ENCODE results near the gene ARL15.

ARL15 gene

DNA sequence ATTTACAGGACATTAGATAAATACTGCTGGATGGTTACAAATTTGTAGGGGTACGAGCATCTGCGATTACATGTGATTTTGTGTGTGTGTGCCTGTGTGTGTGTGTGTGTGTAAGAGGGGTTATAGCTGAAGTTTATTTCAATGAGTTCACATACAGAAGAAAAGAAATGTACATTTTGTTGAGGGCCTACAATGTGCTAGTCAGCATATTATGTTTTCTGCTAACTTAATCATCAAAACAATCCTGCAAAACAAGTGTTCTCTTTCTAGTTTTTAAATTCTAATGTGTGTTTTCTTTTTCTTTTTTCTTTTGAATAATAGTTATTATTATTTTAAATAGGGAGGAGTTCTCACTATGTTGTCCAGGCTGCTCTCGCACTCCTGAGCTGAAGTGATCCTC is 305.7 kb downstream of the ARL15 start:
- no peak for TF ChIP-seq TEAD4 (IDR thresholded peaks at IDR 0.05)
- no peak for TF ChIP-seq YY1 (IDR thresholded peaks at IDR 0.05; ENCODE audit: low read depth)
- no peak for TF ChIP-seq RAD21 (IDR thresholded peaks at IDR 0.05; ENCODE audit: low read depth)

DNA sequence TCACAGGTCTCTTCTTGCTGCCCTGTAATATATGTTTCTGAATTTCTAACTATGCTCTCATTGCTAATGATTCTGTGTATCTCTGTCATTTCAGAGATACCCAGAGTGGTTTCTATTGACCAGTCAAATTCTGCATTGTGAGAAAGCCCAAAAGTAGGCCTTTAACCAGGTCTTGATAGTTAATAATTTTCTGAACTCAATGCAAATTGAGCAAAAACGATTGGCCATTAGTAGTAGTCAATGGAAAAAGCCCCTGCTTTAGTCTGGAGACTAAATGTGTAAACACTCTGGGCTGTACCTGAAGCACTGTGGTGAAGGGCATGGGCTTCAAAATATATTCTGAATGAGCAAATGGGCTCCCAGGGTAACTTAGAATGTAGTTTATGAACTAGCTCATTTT is 307.6 kb downstream of the ARL15 start:
- TF ChIP-seq ZBTB7A (IDR thresholded peaks at IDR 0.05; ENCODE audit: low read depth) (no peak), CEBPB (IDR thresholded peaks at IDR 0.05) (no peak), RAD21 (IDR thresholded peaks at IDR 0.05; ENCODE audit: low read depth) (no peak), CREB1 (IDR thresholded peaks at IDR 0.05; ENCODE audit: low read depth) (no peak), YY1 (IDR thresholded peaks at IDR 0.05; ENCODE audit: low read depth) (no peak), EP300 (IDR thresholded peaks at IDR 0.05; ENCODE audit: borderline replicate concordance) (no peak), NFIC (IDR thresholded peaks at IDR 0.05) (no peak), EGR1 (IDR thresholded peaks at IDR 0.05) (no peak)
- TF ChIP-seq, protein P1, sequence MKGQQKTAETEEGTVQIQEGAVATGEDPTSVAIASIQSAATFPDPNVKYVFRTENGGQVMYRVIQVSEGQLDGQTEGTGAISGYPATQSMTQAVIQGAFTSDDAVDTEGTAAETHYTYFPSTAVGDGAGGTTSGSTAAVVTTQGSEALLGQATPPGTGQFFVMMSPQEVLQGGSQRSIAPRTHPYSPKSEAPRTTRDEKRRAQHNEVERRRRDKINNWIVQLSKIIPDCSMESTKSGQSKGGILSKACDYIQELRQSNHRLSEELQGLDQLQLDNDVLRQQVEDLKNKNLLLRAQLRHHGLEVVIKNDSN (IDR thresholded peaks at IDR 0.05) = no peak

GRCh38 chr5:54001976-54002775 is 308.2 kb downstream of the ARL15 start:
- no peak for TF ChIP-seq TCF12 (IDR thresholded peaks at IDR 0.05; ENCODE audit: low read depth)
- TF ChIP-seq NFIC (IDR thresholded peaks at IDR 0.05) = no peak
- no peak for TF ChIP-seq FOXM1 (IDR thresholded peaks at IDR 0.05; ENCODE audit: borderline replicate concordance, low read depth)
- no peak for TF ChIP-seq ZBTB7A (IDR thresholded peaks at IDR 0.05; ENCODE audit: low read depth)
- no peak for TF ChIP-seq REST (IDR thresholded peaks at IDR 0.05; ENCODE audit: low read depth)
- no peak for TF ChIP-seq CEBPB (IDR thresholded peaks at IDR 0.05)
- TF ChIP-seq CREB1 (IDR thresholded peaks at IDR 0.05; ENCODE audit: low read depth) = no peak
- no peak for TF ChIP-seq TAF1 (IDR thresholded peaks at IDR 0.05; ENCODE audit: low read depth)
- no peak for TF ChIP-seq EGR1 (IDR thresholded peaks at IDR 0.05)
- TF ChIP-seq RAD21 (IDR thresholded peaks at IDR 0.05; ENCODE audit: low read depth) = no peak

DNA sequence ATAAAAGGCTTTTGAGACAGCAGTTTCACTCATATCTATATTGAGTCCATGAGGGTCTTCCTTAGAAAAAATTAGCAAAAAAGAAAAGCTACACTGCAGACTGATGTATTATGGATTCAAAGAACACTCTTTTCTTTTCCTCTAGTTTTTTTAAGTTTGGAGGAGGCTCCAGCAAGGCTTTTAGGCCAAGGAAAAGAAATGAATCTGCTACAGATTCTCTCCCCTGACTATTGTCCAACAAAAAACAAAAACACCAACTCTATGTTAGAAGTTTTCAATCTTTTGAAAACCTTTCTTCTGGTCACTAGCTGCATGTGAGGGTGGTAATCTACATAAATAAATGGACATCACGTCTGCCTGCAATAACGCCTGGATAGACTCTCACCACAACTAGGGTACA is 310.4 kb downstream of the ARL15 start:
- TF ChIP-seq CREB1 (IDR thresholded peaks at IDR 0.05; ENCODE audit: low read depth) (no peak), EGR1 (IDR thresholded peaks at IDR 0.05) (no peak), NFIC (IDR thresholded peaks at IDR 0.05) (no peak), YY1 (IDR thresholded peaks at IDR 0.05; ENCODE audit: low read depth) (no peak), FOXM1 (IDR thresholded peaks at IDR 0.05; ENCODE audit: borderline replicate concordance, low read depth) (no peak)

- TF ChIP-seq CEBPB (IDR thresholded peaks at IDR 0.05) = no peak
- TF ChIP-seq YY1 (IDR thresholded peaks at IDR 0.05; ENCODE audit: low read depth) = no peak
- no peak for TF ChIP-seq EP300 (IDR thresholded peaks at IDR 0.05; ENCODE audit: borderline replicate concordance)
These were observed 312.4 kb downstream of the ARL15 start for GRCh38 chr5:53997736-53998627.

- TF ChIP-seq MAX (IDR thresholded peaks at IDR 0.05) (no peak), YY1 (IDR thresholded peaks at IDR 0.05; ENCODE audit: low read depth) (no peak), RAD21 (IDR thresholded peaks at IDR 0.05; ENCODE audit: low read depth) (no peak), FOXM1 (IDR thresholded peaks at IDR 0.05; ENCODE audit: borderline replicate concordance, low read depth) (no peak), CREB1 (IDR thresholded peaks at IDR 0.05; ENCODE audit: low read depth) (no peak)
These were observed 314.4 kb downstream of the ARL15 start for GRCh38 chr5:53996008-53996407.

GRCh38 chr5:53994148-53994547 is 316.2 kb downstream of the ARL15 start:
- TF ChIP-seq MAX (IDR thresholded peaks at IDR 0.05) = no peak
- TF ChIP-seq FOXM1 (IDR thresholded peaks at IDR 0.05; ENCODE audit: borderline replicate concordance, low read depth) = no peak
- TF ChIP-seq TCF12 (IDR thresholded peaks at IDR 0.05; ENCODE audit: low read depth) = no peak
- TF ChIP-seq EGR1 (IDR thresholded peaks at IDR 0.05) = no peak

DNA sequence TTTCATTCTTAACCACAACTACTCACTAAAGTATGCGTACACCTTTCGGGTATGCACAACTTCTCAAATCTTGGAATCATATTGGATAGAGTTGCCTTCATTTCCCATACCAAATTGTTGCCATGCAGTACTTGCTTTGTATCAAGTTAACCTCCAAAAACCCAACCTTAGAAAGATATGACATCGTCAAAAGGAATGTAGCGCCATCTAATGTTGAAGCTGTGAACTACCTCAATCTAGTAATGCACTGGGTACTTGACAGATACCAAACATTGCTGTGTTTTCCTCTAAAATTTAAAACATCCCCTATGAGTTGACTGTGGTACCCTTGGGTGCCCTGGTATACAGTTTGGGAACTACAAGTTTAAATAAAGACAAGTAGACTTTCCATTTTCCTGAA is 318.4 kb downstream of the ARL15 start:
- TF ChIP-seq TAF1 (IDR thresholded peaks at IDR 0.05; ENCODE audit: low read depth) (no peak), EP300 (IDR thresholded peaks at IDR 0.05; ENCODE audit: borderline replicate concordance) (no peak), YY1 (IDR thresholded peaks at IDR 0.05; ENCODE audit: low read depth) (no peak), TCF12 (IDR thresholded peaks at IDR 0.05; ENCODE audit: low read depth) (no peak), MAX (IDR thresholded peaks at IDR 0.05) (no peak)

All from Ishikawa (cell line).